ENCODE results near the gene PIP.

- TF ChIP-seq CTCF (conservative IDR thresholded peaks at IDR 0.05): no peak
- TF ChIP-seq ZFX (IDR thresholded peaks at IDR 0.05): no peak
Measured at GRCh38 chr7:143126146-143126545, 5.7 kb upstream of the PIP start.

All from C4-2B (cell line).